SK-N-SH treated with all-trans-retinoic acid at 6 μM for 48 hours (cell line): Measurements from ENCODE around the gene CIT.

Experiments
- ATAC-seq: fragments of 200-7000 bp; cut with Tn5 transposase; 3 replicates; pipeline ENCODE4 v1.9.1; 2020; ENCODE audit warnings: mild to moderate bottlenecking, moderate library complexity
- ARNTL ChIP-seq: fragments of 450-650 bp; formaldehyde crosslinking; IDR thresholded peaks from 2 replicates; pipeline ENCODE4 v1.5.0; 2020; ENCODE audit warnings: low read depth, mild to moderate bottlenecking, moderate library complexity, borderline replicate concordance
- BACH2 ChIP-seq: fragments of 250-450 bp; sonication (Bioruptor Pico); IDR thresholded peaks from 2 replicates; pipeline ENCODE4 v1.9.0; 2021; ENCODE audit warnings: mild to moderate bottlenecking, borderline replicate concordance
- CSDC2 ChIP-seq: fragments of 250-450 bp; sonication (Bioruptor Pico); IDR thresholded peaks from 2 replicates; pipeline ENCODE4 v1.5.0; 2020; ENCODE audit warnings: mild to moderate bottlenecking, moderate library complexity
- CSRNP3 ChIP-seq: fragments of 250-450 bp; sonication (Bioruptor Pico); IDR thresholded peaks from 2 replicates; pipeline ENCODE4 v1.5.1; 2021; ENCODE audit warnings: mild to moderate bottlenecking, moderate library complexity
- ESRRG ChIP-seq: fragments of 250-450 bp; sonication (Bioruptor Pico); IDR thresholded peaks from 2 replicates; pipeline ENCODE4 v1.6.1; 2021; ENCODE audit warnings: mild to moderate bottlenecking
- GLIS3 ChIP-seq: fragments of 250-450 bp; sonication (Bioruptor Pico); IDR thresholded peaks from 2 replicates; pipeline ENCODE4 v1.5.0; 2020; ENCODE audit warnings: mild to moderate bottlenecking, moderate library complexity
- OSR1 ChIP-seq: fragments of 250-450 bp; sonication (Bioruptor Pico); IDR thresholded peaks from 2 replicates; pipeline ENCODE4 v1.8.0; 2022; ENCODE audit warnings: moderate library complexity, mild to moderate bottlenecking, inconsistent platforms
- PATZ1 ChIP-seq: fragments of 250-450 bp; sonication (Bioruptor Pico); IDR thresholded peaks from 2 replicates; pipeline ENCODE4 v1.8.0; 2020; ENCODE audit warnings: mild to moderate bottlenecking, moderate library complexity, borderline replicate concordance
- POU6F1 ChIP-seq: fragments of 250-450 bp; sonication (Bioruptor Pico); IDR thresholded peaks from 2 replicates; pipeline ENCODE4 v1.8.0; 2021; ENCODE audit warnings: low read depth, mild to moderate bottlenecking, moderate library complexity, borderline replicate concordance
- RARB ChIP-seq: fragments of 250-450 bp; sonication (Bioruptor Pico); IDR thresholded peaks from 2 replicates; pipeline ENCODE4 v1.8.0; 2021; ENCODE audit warnings: mild to moderate bottlenecking, moderate library complexity
- SNAI2 ChIP-seq: fragments of 250-450 bp; sonication (Bioruptor Pico); IDR thresholded peaks from 2 replicates; pipeline ENCODE4 v1.5.0; 2020; ENCODE audit warnings: mild to moderate bottlenecking, moderate library complexity
- TCF4 ChIP-seq: fragments of 250-450 bp; sonication (Bioruptor Pico); IDR thresholded peaks from 2 replicates; pipeline ENCODE4 v1.8.0; 2021; ENCODE audit warnings: mild to moderate bottlenecking, moderate library complexity, borderline replicate concordance
- TOX ChIP-seq: fragments of 250-450 bp; sonication (Bioruptor Pico); IDR thresholded peaks from 2 replicates; pipeline ENCODE4 v1.8.0; 2021; ENCODE audit warnings: mild to moderate bottlenecking, moderate library complexity, borderline replicate concordance
- TSHZ2 ChIP-seq: fragments of 250-450 bp; sonication (Bioruptor Pico); IDR thresholded peaks from 2 replicates; pipeline ENCODE4 v1.5.0; 2020; ENCODE audit warnings: mild to moderate bottlenecking, moderate library complexity
- ZC3H10 ChIP-seq: fragments of 250-450 bp; sonication (Bioruptor Pico); IDR thresholded peaks from 2 replicates; pipeline ENCODE4 v1.5.1; 2021; ENCODE audit warnings: mild to moderate bottlenecking, moderate library complexity
- ZFP30 ChIP-seq: fragments of 450-650 bp; formaldehyde crosslinking; IDR thresholded peaks from 2 replicates; pipeline ENCODE4 v1.5.0; 2022; ENCODE audit warnings: mild to moderate bottlenecking, moderate library complexity
- ZNF70 ChIP-seq: fragments of 450-650 bp; formaldehyde crosslinking; IDR thresholded peaks from 2 replicates; pipeline ENCODE4 v1.5.0; 2020; ENCODE audit warnings: mild to moderate bottlenecking, moderate library complexity
- ZNF8 ChIP-seq: fragments of 450-650 bp; formaldehyde crosslinking; IDR thresholded peaks from 2 replicates; pipeline ENCODE4 v1.5.0; 2020; ENCODE audit warnings: mild to moderate bottlenecking, moderate library complexity

Gene CIT

GRCh38 chr12:119704065-119704747, 172.9 kb downstream of the CIT start:
- TF ChIP-seq OSR1 (CRISPR knock-in tag): no peak
- TF ChIP-seq SNAI2 (CRISPR knock-in tag): no peak
- TF ChIP-seq CSRNP3 (CRISPR knock-in tag): no peak
- no peak for TF ChIP-seq ARNTL (CRISPR knock-in tag)
- TF ChIP-seq PATZ1 (CRISPR knock-in tag): no peak
- no peak for TF ChIP-seq TSHZ2 (CRISPR knock-in tag)
- TF ChIP-seq, all 23 proteins: peak for 0

GRCh38 chr12:119700078-119700477, 177.0 kb downstream of the CIT start:
- ATAC-seq: no peak
- TF ChIP-seq POU6F1 (CRISPR knock-in tag) (no peak), ZC3H10 (CRISPR knock-in tag) (no peak), TOX (no peak), RARB (CRISPR knock-in tag) (no peak), BACH2 (CRISPR knock-in tag) (no peak), SNAI2 (CRISPR knock-in tag) (no peak), CSDC2 (CRISPR knock-in tag) (no peak), PATZ1 (CRISPR knock-in tag) (no peak), ZFP30 (CRISPR knock-in tag) (no peak), TCF4 (CRISPR knock-in tag) (no peak), ZNF8 (CRISPR knock-in tag) (no peak), ESRRG (CRISPR knock-in tag) (no peak), ARNTL (CRISPR knock-in tag) (no peak), TSHZ2 (CRISPR knock-in tag) (no peak), CSRNP3 (CRISPR knock-in tag) (no peak), GLIS3 (CRISPR knock-in tag) (no peak), ZNF70 (no peak)

More at GRCh38 chr12:119704065-119704747, 172.9 kb downstream of the CIT start:
- ATAC-seq: peak; percentile 85
